ENCODE measurements around the gene RTN4R. TPM values are rescaled to one million over a fixed set of nuclear protein-coding genes. Genes with fewer than 3 reads are reported as not detected.

Gene RTN4R
- total RNA-seq, 1 donor from 2014 or later: 1.4 TPM

- DNase-seq (ENCODE audit: low spot score): no peak
Measured at GRCh38 chr22:20216863-20217499, 51.1 kb downstream of the RTN4R start.

GRCh38 chr22:20215742-20216141 lies 52.4 kb downstream of the RTN4R start:
- DNase-seq (ENCODE audit: low spot score): no peak

GRCh38 chr22:20214853-20215252 lies 53.3 kb downstream of the RTN4R start:
- DNase-seq (ENCODE audit: low spot score): no peak

GRCh38 chr22:20213833-20214708 lies 54.0 kb downstream of the RTN4R start:
- no peak for DNase-seq (ENCODE audit: low spot score)

- DNase-seq (ENCODE audit: low spot score): no peak
Measured at GRCh38 chr22:20212754-20213699, 55.1 kb downstream of the RTN4R start.

GRCh38 chr22:20211997-20212753 lies 55.9 kb downstream of the RTN4R start:
- peak; percentile 43 for DNase-seq (ENCODE audit: low spot score)

GRCh38 chr22:20211409-20211996 lies 56.6 kb downstream of the RTN4R start:
- no peak for DNase-seq (ENCODE audit: low spot score)

GRCh38 chr22:20210473-20211059 lies 57.6 kb downstream of the RTN4R start:
- DNase-seq (ENCODE audit: low spot score): no peak

- DNase-seq (ENCODE audit: low spot score): no peak
Measured at GRCh38 chr22:20209761-20210250, 58.3 kb downstream of the RTN4R start.

GRCh38 chr22:20208713-20209310 lies 59.3 kb downstream of the RTN4R start:
- no peak for DNase-seq (ENCODE audit: low spot score)

- no peak for DNase-seq (ENCODE audit: low spot score)
Measured at GRCh38 chr22:20207277-20208025, 60.7 kb downstream of the RTN4R start.

- no peak for DNase-seq (ENCODE audit: low spot score)
Measured at GRCh38 chr22:20206709-20207215, 61.4 kb downstream of the RTN4R start.

- peak; percentile 91 for DNase-seq (ENCODE audit: low spot score)
Measured at GRCh38 chr22:20205964-20206708, 62.0 kb downstream of the RTN4R start.

GRCh38 chr22:20205464-20205963 lies 62.6 kb downstream of the RTN4R start:
- no peak for DNase-seq (ENCODE audit: low spot score)

- peak; percentile 50 for DNase-seq (ENCODE audit: low spot score)
Measured at GRCh38 chr22:20204806-20205205, 63.3 kb downstream of the RTN4R start.

- DNase-seq (ENCODE audit: low spot score): no peak
Measured at GRCh38 chr22:20204311-20204710, 63.8 kb downstream of the RTN4R start.

- peak; percentile 23 for DNase-seq (ENCODE audit: low spot score)
Measured at GRCh38 chr22:20203552-20204201, 64.4 kb downstream of the RTN4R start.

Data from umbilical cord (tissue), 2 donors.